Thoracic aorta (tissue), 2 donors: Measurements from ENCODE around the gene TNFRSF19. TPM values are rescaled to one million over a fixed set of nuclear protein-coding genes. Genes with fewer than 3 reads are reported as not detected.
A peak's percentile ranks its signal among the peaks of the same experiment; 100 is the strongest.

Experiments
- ATAC-seq: fragments of 150-250 bp; one replicate; pipeline ENCODE4 v1.8.0; 2017; ENCODE audit warnings: low read depth; ENCODE audit not compliant: insufficient number of reproducible peaks, low FRiP score
- DNase-seq: peaks from one replicate; pipeline ENCODE4 v3.0.0-alpha.2; 2020; ENCODE audit warnings: low spot score
- H3K27ac ChIP-seq, 2 donors: fragments of 200-600 bp; sonication (generic); 1 replicate in 1 of 2; 2 replicates in 1 of 2; pipeline ENCODE4 v1.5.1; 2016; ENCODE audit warnings: mild to moderate bottlenecking in 2 of 2, moderate library complexity in 2 of 2
- H3K27me3 ChIP-seq: fragments of 200-600 bp; sonication (generic); replicated peaks from 2 replicates; pipeline ENCODE4 v1.6.0; 2016; ENCODE audit warnings: mild to moderate bottlenecking; ENCODE audit not compliant: insufficient read depth
- H3K36me3 ChIP-seq: fragments of 200-600 bp; sonication (generic); one replicate; pipeline ENCODE4 v1.5.1; 2016
- H3K4me1 ChIP-seq, 2 donors: fragments of 200-600 bp; sonication (generic); 1 replicate in 1 of 2; 2 replicates in 1 of 2; pipeline versions ENCODE4 v1.5.1 to v1.6.0; 2016; ENCODE audit warnings: low read depth in 2 of 2, mild to moderate bottlenecking in 1 of 2; ENCODE audit not compliant: control insufficient read depth in 1 of 2
- H3K4me3 ChIP-seq: fragments of 200-600 bp; sonication (generic); 2 replicates; pipeline ENCODE4 v1.5.1; 2016; ENCODE audit warnings: mild to moderate bottlenecking
- H3K9me3 ChIP-seq: fragments of 200-600 bp; sonication (generic); 2 replicates; pipeline ENCODE4 v1.5.1; 2016
- total RNA-seq, 2 donors: library from RNA; depleted of rRNA; stranded (reverse); fragments of >200 nt; gene quantifications; one replicate each; pipeline versions ENCODE4 v1.1.0 to v1.2.3, GENCODE V29; 2016
- TF ChIP-seq, protein P1 (sequence below): fragments of 200-600 bp; sonication (generic); IDR thresholded peaks from one replicate; pipeline ENCODE4 v1.5.1; 2019; ENCODE audit warnings: antibody characterized with exemption

TNFRSF19 gene
- total RNA-seq, 2 donors from 2014 or later: 1.4 to 7.6 TPM

DNA sequence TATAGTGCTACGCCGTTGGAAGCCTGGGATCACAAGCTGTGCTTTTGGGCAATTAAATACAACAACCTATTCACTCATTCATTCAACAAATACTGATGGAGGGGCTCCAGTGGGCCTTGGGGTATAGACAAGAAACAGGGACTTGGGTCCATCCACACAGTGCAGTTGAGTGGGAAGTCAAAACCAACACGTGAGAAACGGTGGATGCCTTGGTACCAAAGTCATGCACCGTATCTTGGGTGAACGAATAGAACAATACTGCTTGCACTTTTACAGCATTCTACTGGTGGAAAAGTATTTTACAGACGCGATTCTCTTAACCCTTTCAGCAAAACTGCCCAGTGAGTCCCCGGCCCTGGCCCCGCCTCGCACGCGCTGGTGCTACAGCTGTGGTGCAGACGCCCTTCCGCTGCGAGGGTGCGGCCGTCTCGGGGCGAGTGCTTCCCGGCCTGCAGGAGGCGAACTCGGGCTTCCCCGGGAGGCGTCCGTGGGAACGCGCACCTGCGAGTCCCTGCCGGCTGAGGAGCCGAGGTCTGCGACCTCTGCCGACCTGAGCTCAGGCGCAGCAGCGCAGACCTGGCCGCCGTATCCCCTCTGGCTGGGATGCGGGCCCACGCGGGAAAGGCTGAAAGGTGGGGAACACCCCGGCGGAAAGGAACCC, 8.3 kb downstream of the TNFRSF19 start:
- H3K27me3 ChIP-seq: no peaks in the 10 kb centered on the region
- no peaks in the 10 kb centered on the region for H3K36me3 ChIP-seq

GRCh38 chr13:23579072-23579895, 9.1 kb downstream of the TNFRSF19 start:
- DNase-seq (peak; percentile 39), ATAC-seq (peak; percentile 85)
- H3K4me3 ChIP-seq: peak overlapping the region; percentile 94
- no peaks in the 10 kb centered on the region for H3K27me3 ChIP-seq
- no peak overlapping the region for H3K27ac ChIP-seq
- H3K9me3 ChIP-seq: no peaks in the 10 kb centered on the region
- TF ChIP-seq, protein P1, sequence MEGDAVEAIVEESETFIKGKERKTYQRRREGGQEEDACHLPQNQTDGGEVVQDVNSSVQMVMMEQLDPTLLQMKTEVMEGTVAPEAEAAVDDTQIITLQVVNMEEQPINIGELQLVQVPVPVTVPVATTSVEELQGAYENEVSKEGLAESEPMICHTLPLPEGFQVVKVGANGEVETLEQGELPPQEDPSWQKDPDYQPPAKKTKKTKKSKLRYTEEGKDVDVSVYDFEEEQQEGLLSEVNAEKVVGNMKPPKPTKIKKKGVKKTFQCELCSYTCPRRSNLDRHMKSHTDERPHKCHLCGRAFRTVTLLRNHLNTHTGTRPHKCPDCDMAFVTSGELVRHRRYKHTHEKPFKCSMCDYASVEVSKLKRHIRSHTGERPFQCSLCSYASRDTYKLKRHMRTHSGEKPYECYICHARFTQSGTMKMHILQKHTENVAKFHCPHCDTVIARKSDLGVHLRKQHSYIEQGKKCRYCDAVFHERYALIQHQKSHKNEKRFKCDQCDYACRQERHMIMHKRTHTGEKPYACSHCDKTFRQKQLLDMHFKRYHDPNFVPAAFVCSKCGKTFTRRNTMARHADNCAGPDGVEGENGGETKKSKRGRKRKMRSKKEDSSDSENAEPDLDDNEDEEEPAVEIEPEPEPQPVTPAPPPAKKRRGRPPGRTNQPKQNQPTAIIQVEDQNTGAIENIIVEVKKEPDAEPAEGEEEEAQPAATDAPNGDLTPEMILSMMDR: no peak
- peaks cover 0 to 13% of the 10 kb centered on the region in 2 donors for H3K4me1 ChIP-seq
- H3K36me3 ChIP-seq: no peaks in the 10 kb centered on the region

More for the DNA sequence above, 8.3 kb downstream of the TNFRSF19 start:
- Histone ChIP-seq H3K9me3 (no peaks in the 10 kb centered on the region), H3K27ac (no peak overlapping the region), H3K4me3 (peak overlapping the region; percentile 94), H3K4me1 (peaks cover 0 to 13% of the 10 kb centered on the region in 2 donors)
- ATAC-seq: peak; percentile 15
- TF ChIP-seq, protein P1: peak; percentile 40
- no peak for DNase-seq

DNA sequence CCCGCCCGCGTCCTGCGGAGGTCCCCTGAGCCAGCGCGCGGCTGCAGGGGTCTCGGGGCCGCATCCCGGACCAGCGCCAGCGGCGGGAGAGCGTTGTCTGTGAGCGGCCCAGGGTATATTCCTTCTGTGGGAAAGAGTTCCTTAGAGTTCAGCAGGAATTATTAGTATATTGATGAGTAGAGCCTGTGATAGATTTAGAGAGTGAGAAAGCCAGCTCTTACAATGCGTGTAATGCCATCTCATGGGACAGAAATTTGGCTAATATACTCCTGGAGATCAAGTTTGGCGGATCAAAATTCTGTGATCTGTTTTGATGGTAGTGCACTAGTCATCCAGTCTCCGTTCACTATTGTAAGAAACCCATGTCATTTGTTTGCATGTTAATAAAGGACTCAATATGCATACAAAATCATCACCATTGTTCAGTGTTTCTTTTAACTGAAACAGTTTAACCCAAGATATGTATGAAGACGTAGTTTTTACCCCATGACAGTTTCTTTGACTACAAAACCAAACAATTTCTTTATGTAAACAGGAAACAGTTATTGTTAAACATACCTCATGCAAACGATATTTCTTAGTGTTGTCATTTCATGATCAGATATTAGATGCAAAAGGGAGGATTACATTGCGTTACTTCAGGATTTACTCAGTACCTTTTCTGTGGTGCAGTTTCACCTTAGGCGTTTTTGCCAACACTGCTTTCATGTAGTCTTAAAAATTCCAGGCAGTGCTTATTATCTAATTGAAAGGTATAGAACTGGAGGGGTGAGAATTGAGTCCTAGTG, 9.9 kb downstream of the TNFRSF19 start:
- Histone ChIP-seq H3K9me3 (no peaks in the 10 kb centered on the region), H3K27ac (no peak overlapping the region), H3K36me3 (no peaks in the 10 kb centered on the region), H3K4me1 (peaks cover 0 to 13% of the 10 kb centered on the region in 2 donors), H3K4me3 (peak overlapping the region; percentile 94), H3K27me3 (no peaks in the 10 kb centered on the region)
- TF ChIP-seq, protein P1: no peak
- ATAC-seq (no peak), DNase-seq (no peak)

DNA sequence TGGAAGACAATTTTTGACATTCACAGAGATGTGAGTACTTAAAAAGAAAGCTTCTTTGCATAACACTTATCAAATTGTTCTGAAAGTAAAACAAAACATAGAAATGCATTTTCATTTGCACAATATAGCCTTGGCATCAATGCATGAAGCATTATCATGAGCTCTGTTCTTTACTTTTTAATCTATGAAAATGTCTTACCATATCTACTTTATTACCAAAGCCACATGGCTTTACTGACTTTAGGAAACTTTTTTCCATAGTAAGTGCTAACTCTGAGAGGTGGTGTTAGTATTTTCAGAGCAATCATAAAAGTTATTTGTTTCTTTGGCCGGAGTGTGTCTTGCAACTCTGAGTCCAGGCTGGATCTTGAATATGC, 10.5 kb downstream of the TNFRSF19 start:
- Histone ChIP-seq H3K4me1 (peaks cover 0 to 13% of the 10 kb centered on the region in 2 donors), H3K4me3 (no peak overlapping the region), H3K9me3 (no peaks in the 10 kb centered on the region), H3K36me3 (no peaks in the 10 kb centered on the region), H3K27ac (no peak overlapping the region), H3K27me3 (no peaks in the 10 kb centered on the region)
- TF ChIP-seq, protein P1: no peak
- no peak for DNase-seq
- ATAC-seq: no peak

DNA sequence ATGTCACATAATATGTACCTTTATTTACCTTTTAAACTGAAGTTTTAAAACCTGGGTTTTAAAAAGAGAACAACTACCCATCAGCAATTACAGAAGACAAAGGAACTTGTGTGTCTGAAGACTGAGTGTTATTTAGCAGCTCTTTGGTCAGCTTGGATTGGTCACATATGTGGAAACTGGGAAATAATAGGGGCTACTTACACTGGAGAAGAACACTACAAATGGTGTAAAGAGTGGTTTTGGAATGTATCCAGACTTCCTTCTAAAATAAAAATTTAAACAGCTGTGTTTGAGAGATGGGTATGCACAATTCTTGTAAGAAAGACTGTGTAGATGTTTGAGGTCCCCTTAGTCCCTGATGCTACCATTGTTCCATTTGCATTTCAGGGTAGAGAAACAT, 13.3 kb downstream of the TNFRSF19 start:
- H3K4me1 ChIP-seq: peaks cover 0 to 10% of the 10 kb centered on the region in 2 donors
- H3K9me3 ChIP-seq: no peaks in the 10 kb centered on the region
- ATAC-seq (no peak), DNase-seq (no peak)
- TF ChIP-seq, protein P1: no peak
- no peaks in the 10 kb centered on the region for H3K36me3 ChIP-seq
- no peaks in the 10 kb centered on the region for H3K27me3 ChIP-seq
- no peak overlapping the region for H3K4me3 ChIP-seq
- H3K27ac ChIP-seq: no peak overlapping the region
